HepG2 (cell line): ENCODE data around the gene DPPA4. TPM values are rescaled to one million over a fixed set of nuclear protein-coding genes. Genes with fewer than 3 reads are reported as not detected.

ENCODE experiments used
- ATAC-seq: fragments of 200-7000 bp; cut with Tn5 transposase; 3 replicates; pipeline ENCODE4 v1.9.1; 2020; ENCODE audit warnings: mild to moderate bottlenecking, moderate library complexity
- BruUV-seq: library from RNA; stranded (reverse); fragments of 400-500 nt; replicated peaks from 2 replicates; lab custom pipeline; 2021; lab: Mats Ljungman, UMichigan
- CTCF ChIA-PET: fragments of 300-600 bp; formaldehyde crosslinking; extraction: SDS; loops from one replicate; lab custom pipeline; 2021; ENCODE audit warnings: low total read pairs, inconsistent platforms, low intra/inter-chr PET ratio; lab: Yijun Ruan, JAX
- POLR2A ChIA-PET: fragments of 350-600 bp; sonication (Branson Sonifier 250); formaldehyde crosslinking; loops from one replicate; lab custom pipeline; 2020; ENCODE audit warnings: antibody characterized with exemption, inconsistent platforms; lab: Yijun Ruan, JAX
- DNase-seq: peaks from one replicate; pipeline ENCODE4 v3.0.0-alpha.2; 2015; ENCODE audit warnings: low spot score
- FAIRE-seq: peaks from 3 replicates; lab custom pipeline; 2011; peaks lifted over from hg19 to GRCh38; lab: Jason Lieb, UNC
- H2AFZ ChIP-seq: one replicate; pipeline ENCODE4 v1.6.1; 2011; ENCODE audit warnings: low read length, inconsistent platforms
- H3K27ac ChIP-seq: fragments of 300-600 bp; 3 replicates; pipeline ENCODE4 v1.8.0; 2011; ENCODE audit warnings: mixed run types, mild to moderate bottlenecking, mixed read lengths, low read length, inconsistent platforms; ENCODE audit not compliant: insufficient read depth; ENCODE audit errors: extremely low read length
- H3K27me3 ChIP-seq, 2 experiments: fragments of 200-600 bp in 1 of 2; 2 replicates in 1 of 2; 3 replicates in 1 of 2; pipeline versions ENCODE4 v1.6.0 to v1.8.0; 2011; ENCODE audit warnings: low read length in 2 of 2, mild to moderate bottlenecking in 2 of 2, moderate library complexity in 2 of 2, inconsistent platforms in 1 of 2; ENCODE audit not compliant: insufficient read depth in 2 of 2, control insufficient read depth in 1 of 2
- H3K36me3 ChIP-seq, 2 experiments: fragments of 200-600 bp in 1 of 2; replicated peaks in 1 of 2; 2 replicates in 1 of 2; 3 replicates in 1 of 2; pipeline versions ENCODE4 v1.5.1 to v1.8.0; 2011; ENCODE audit warnings: low read length in 2 of 2, inconsistent platforms in 1 of 2; ENCODE audit not compliant: insufficient read depth in 2 of 2, control insufficient read depth in 1 of 2
- H3K4me1 ChIP-seq: 2 replicates; pipeline ENCODE4 v1.5.1; 2012; ENCODE audit warnings: low read length, inconsistent platforms; ENCODE audit not compliant: insufficient read depth
- H3K4me2 ChIP-seq: 2 replicates; pipeline ENCODE4 v1.6.0; 2011; ENCODE audit warnings: low read depth, low read length, inconsistent platforms
- H3K4me3 ChIP-seq, 3 experiments: fragments of 200-600 bp in 1 of 3; sonication (generic), shearing (Covaris generic) in 1 of 3; replicated peaks in 1 of 3; 2 replicates each; pipeline ENCODE4 v1.5.1; 2011 to 2016; ENCODE audit warnings: low read length in 3 of 3, inconsistent platforms in 2 of 3, low read depth in 2 of 3, mild to moderate bottlenecking in 2 of 3, control low read depth in 1 of 3, mixed read lengths in 1 of 3; ENCODE audit not compliant: insufficient read depth in 1 of 3
- H3K79me2 ChIP-seq: one replicate; pipeline ENCODE4 v1.6.1; 2011; ENCODE audit warnings: low read length, inconsistent platforms; ENCODE audit not compliant: insufficient read depth
- H3K9ac ChIP-seq: 2 replicates; pipeline ENCODE4 v1.6.0; 2011; ENCODE audit warnings: mild to moderate bottlenecking, low read depth, low read length, inconsistent platforms; ENCODE audit not compliant: insufficient read depth
- H3K9me3 ChIP-seq: 2 replicates; pipeline ENCODE4 v1.5.1; 2012; ENCODE audit warnings: mild to moderate bottlenecking, low read length
- H4K20me1 ChIP-seq: 2 replicates; pipeline ENCODE4 v1.6.0; 2011; ENCODE audit warnings: inconsistent platforms, mild to moderate bottlenecking, low read length, moderate library complexity; ENCODE audit not compliant: insufficient read depth
- E2F2 ChIP-seq: sonication (generic); formaldehyde crosslinking; IDR thresholded peaks from 2 replicates; pipeline ENCODE4 v1.4.0; 2020; ENCODE audit warnings: missing genetic modification reagents, borderline replicate concordance
- EED ChIP-seq: sonication (generic); formaldehyde crosslinking; IDR thresholded peaks from 2 replicates; pipeline ENCODE4 v1.5.0; 2020; ENCODE audit warnings: mild to moderate bottlenecking, missing genetic modification reagents
- EP300 ChIP-seq, 3 experiments: sonication (generic) in 1 of 3; formaldehyde crosslinking in 1 of 3; IDR thresholded peaks; 2 replicates each; pipeline versions ENCODE4 v1.5.1 to v1.6.1; 2011 to 2020; ENCODE audit warnings: low read depth in 2 of 3, low read length in 2 of 3, borderline replicate concordance in 1 of 3, improper control_type of control experiment in 1 of 3, mild to moderate bottlenecking in 1 of 3, missing genetic modification reagents in 1 of 3, moderate library complexity in 1 of 3
- HCFC1 ChIP-seq: fragments of 150-350 bp; IDR thresholded peaks from 2 replicates; pipeline ENCODE4 v1.6.1; 2014; ENCODE audit warnings: low read depth, low read length
- MIER3 ChIP-seq: IDR thresholded peaks from 2 replicates; pipeline ENCODE4 v1.6.1; 2016; ENCODE audit warnings: missing compliant biosample characterization, borderline replicate concordance
- PRDM10 ChIP-seq: sonication (generic); formaldehyde crosslinking; IDR thresholded peaks from 2 replicates; pipeline ENCODE4 v1.4.0; 2020; ENCODE audit warnings: low read depth, missing genetic modification reagents
- TEAD3 ChIP-seq: optimal IDR thresholded peaks from 2 replicates; pipeline ENCODE3; 2016; ENCODE audit warnings: borderline replicate concordance
- ZNF136 ChIP-seq: sonication (generic); formaldehyde crosslinking; IDR thresholded peaks from 2 replicates; pipeline ENCODE4 v1.8.1; 2022; ENCODE audit warnings: low read depth, mild to moderate bottlenecking, moderate library complexity, missing genetic modification reagents
- WGBS: methylation state at CpG from one replicate; pipeline ENCODE4 v1.1.6; 2017; ENCODE audit warnings: low lambda C conversion rate; 5-methylcytosine and 5-hydroxymethylcytosine counted together
- in situ Hi-C: cut with HindIII; loops from 2 replicates; pipeline ENCODE4 v1.10.0; 2017; ENCODE audit warnings: low pct_unique_long_range_greater_than_20kb; ENCODE audit not compliant: extremely low pct_ligation_motif_present
- intact Hi-C: fragments of 100-400 bp; cut with micrococcal nuclease; formaldehyde crosslinking; loops from one replicate; pipeline ENCODE4 v1.10.0; 2022; ENCODE audit not compliant: unreplicated experiment
- polyA plus RNA-seq, 8 experiments: library from polyadenylated mRNA; depleted of rRNA in 3 of 8; stranded (reverse) in 7 of 8; unstranded in 1 of 8; fragments of >200 nt; fragmentation: Illumina TruSeq in 4 of 8; extraction: Trizol in 4 of 8; gene quantifications; 2 replicates each; pipeline versions ENCODE4 v1.2.1 to v1.2.3, GENCODE V29; 2011 to 2016; ENCODE audit warnings: low read depth in 4 of 8, missing spikeins in 1 of 8, mixed read lengths in 1 of 8; ENCODE audit not compliant: insufficient read depth in 1 of 8
- total RNA-seq, 5 experiments: library from RNA; depleted of rRNA; stranded (reverse); fragments of >200 nt; fragmentation: Illumina TruSeq; extraction: Trizol; gene quantifications; 2 replicates each; pipeline ENCODE4 v1.2.3, GENCODE V29; 2016; ENCODE audit warnings: low read depth in 1 of 5
- TF ChIP-seq, protein P1 (sequence below): sonication (generic); formaldehyde crosslinking; IDR thresholded peaks from 2 replicates; pipeline ENCODE4 v1.4.0; 2020; ENCODE audit warnings: mild to moderate bottlenecking, missing genetic modification reagents
- TF ChIP-seq, protein P2 (sequence below): sonication (generic); formaldehyde crosslinking; IDR thresholded peaks from 2 replicates; pipeline ENCODE4 v1.9.0; 2021; ENCODE audit warnings: mild to moderate bottlenecking, missing genetic modification reagents
- TF ChIP-seq, protein P3 (sequence below): IDR thresholded peaks from 2 replicates; pipeline ENCODE4 v1.6.1; 2012; ENCODE audit warnings: inconsistent platforms

Gene DPPA4
- total and polyA plus RNA-seq, 2 of the 13 experiments (the other 11 are each of a cell fraction or from before 2014, with no cell fraction given) = not detected

DNA sequence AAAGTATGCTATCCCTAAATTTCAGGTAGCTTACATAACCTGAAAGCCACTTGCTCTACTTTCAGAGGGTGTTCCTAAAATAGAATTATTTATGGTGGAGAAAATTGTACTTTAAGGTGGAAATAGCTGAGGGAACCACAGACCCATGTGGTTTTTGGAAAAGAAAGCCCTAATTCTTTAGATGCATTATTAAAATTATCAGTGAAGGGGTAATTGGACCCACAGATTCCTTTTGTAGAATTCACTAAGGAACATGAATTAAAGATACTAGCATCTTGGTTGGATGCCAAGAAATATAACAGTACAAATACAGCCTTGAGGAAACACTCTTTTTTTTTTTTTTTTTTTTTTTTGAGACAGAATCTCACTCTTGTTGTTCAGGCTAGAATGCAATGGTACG lies 58.8 kb downstream of the DPPA4 start:
- ATAC-seq (no peak), FAIRE-seq (no peak), DNase-seq (no peak)
- no TSS peak for BruUV-seq
- in situ Hi-C loops = no loop called here
- CTCF ChIA-PET = no interaction called here
- Histone ChIP-seq H2AFZ (no peak overlapping the region), H3K9me3 (no peaks in the 10 kb centered on the region), H3K27ac (no peak overlapping the region), H3K4me2 (no peak overlapping the region), H3K79me2 (no peaks in the 10 kb centered on the region), H3K4me3 (no peak overlapping the region), H4K20me1 (no peaks in the 10 kb centered on the region), H3K9ac (no peak overlapping the region), H3K4me1 (no peaks in the 10 kb centered on the region), H3K27me3 (no peaks in the 10 kb centered on the region), H3K36me3 (no peaks in the 10 kb centered on the region)
- WGBS = 93% methylated on average over 1 of the region's 1 CpG
- POLR2A ChIA-PET = no interaction called here
- intact Hi-C loops = loop anchor here (10.0 kb wide), 1 partner anchor 1806 kb away; no protein-coding TSS in a partner anchor
- TF ChIP-seq EP300 (IDR thresholded peaks at IDR 0.05; ENCODE audit: low read depth in 2 of 2, low read length in 2 of 2) (no peak), EP300 (CRISPR knock-in tag; IDR thresholded peaks at IDR 0.05; ENCODE audit: borderline replicate concordance) (no peak), MIER3 (CRISPR knock-in tag) (no peak), E2F2 (CRISPR knock-in tag) (no peak), ZNF136 (CRISPR knock-in tag) (no peak), EED (CRISPR knock-in tag) (no peak), HCFC1 (no peak), TEAD3 (CRISPR knock-in tag) (no peak), PRDM10 (no peak)
- TF ChIP-seq, protein P1, sequence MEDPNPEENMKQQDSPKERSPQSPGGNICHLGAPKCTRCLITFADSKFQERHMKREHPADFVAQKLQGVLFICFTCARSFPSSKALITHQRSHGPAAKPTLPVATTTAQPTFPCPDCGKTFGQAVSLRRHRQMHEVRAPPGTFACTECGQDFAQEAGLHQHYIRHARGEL (CRISPR knock-in tag) = no peak
- TF ChIP-seq, protein P2, sequence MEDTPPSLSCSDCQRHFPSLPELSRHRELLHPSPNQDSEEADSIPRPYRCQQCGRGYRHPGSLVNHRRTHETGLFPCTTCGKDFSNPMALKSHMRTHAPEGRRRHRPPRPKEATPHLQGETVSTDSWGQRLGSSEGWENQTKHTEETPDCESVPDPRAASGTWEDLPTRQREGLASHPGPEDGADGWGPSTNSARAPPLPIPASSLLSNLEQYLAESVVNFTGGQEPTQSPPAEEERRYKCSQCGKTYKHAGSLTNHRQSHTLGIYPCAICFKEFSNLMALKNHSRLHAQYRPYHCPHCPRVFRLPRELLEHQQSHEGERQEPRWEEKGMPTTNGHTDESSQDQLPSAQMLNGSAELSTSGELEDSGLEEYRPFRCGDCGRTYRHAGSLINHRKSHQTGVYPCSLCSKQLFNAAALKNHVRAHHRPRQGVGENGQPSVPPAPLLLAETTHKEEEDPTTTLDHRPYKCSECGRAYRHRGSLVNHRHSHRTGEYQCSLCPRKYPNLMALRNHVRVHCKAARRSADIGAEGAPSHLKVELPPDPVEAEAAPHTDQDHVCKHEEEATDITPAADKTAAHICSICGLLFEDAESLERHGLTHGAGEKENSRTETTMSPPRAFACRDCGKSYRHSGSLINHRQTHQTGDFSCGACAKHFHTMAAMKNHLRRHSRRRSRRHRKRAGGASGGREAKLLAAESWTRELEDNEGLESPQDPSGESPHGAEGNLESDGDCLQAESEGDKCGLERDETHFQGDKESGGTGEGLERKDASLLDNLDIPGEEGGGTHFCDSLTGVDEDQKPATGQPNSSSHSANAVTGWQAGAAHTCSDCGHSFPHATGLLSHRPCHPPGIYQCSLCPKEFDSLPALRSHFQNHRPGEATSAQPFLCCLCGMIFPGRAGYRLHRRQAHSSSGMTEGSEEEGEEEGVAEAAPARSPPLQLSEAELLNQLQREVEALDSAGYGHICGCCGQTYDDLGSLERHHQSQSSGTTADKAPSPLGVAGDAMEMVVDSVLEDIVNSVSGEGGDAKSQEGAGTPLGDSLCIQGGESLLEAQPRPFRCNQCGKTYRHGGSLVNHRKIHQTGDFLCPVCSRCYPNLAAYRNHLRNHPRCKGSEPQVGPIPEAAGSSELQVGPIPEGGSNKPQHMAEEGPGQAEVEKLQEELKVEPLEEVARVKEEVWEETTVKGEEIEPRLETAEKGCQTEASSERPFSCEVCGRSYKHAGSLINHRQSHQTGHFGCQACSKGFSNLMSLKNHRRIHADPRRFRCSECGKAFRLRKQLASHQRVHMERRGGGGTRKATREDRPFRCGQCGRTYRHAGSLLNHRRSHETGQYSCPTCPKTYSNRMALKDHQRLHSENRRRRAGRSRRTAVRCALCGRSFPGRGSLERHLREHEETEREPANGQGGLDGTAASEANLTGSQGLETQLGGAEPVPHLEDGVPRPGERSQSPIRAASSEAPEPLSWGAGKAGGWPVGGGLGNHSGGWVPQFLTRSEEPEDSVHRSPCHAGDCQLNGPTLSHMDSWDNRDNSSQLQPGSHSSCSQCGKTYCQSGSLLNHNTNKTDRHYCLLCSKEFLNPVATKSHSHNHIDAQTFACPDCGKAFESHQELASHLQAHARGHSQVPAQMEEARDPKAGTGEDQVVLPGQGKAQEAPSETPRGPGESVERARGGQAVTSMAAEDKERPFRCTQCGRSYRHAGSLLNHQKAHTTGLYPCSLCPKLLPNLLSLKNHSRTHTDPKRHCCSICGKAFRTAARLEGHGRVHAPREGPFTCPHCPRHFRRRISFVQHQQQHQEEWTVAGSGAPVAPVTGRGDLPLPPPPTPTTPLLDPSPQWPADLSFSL (CRISPR knock-in tag) = no peak
- TF ChIP-seq, protein P3, sequence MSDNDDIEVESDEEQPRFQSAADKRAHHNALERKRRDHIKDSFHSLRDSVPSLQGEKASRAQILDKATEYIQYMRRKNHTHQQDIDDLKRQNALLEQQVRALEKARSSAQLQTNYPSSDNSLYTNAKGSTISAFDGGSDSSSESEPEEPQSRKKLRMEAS = no peak
